NCI-H1417 (cell line): ENCODE measurements around the gene HSD3B1.
"Not testable (repeated sequence)": the region's sequence is repeated elsewhere in the genome, so short reads cannot be mapped to it uniquely, and the experiment has no call there.

Source experiments
- DNase-seq, 3 experiments: peaks; one replicate each; lab custom pipeline; 2025; lab: John Stamatoyannopoulos, UW

Gene HSD3B1

GRCh38 chr1:119490925-119491324, 16.1 kb upstream of the HSD3B1 start:
- no peak for DNase-seq

GRCh38 chr1:119492763-119493162, 14.2 kb upstream of the HSD3B1 start:
- no peak for DNase-seq

- DNase-seq = no peak
These were observed 2.2 kb upstream of the HSD3B1 start for GRCh38 chr1:119504831-119505230.

- DNase-seq = no peak
These were observed 3.0 kb downstream of the HSD3B1 start for GRCh38 chr1:119510046-119510445.

GRCh38 chr1:119515221-119515620, 8.2 kb downstream of the HSD3B1 start:
- DNase-seq = no peak

- no peak for DNase-seq
These were observed 9.2 kb downstream of the HSD3B1 start for GRCh38 chr1:119516247-119516646.

- no peak for DNase-seq
These were observed 9.7 kb downstream of the HSD3B1 start for GRCh38 chr1:119516680-119517079.

- DNase-seq = not testable (repeated sequence)
These were observed 10.7 kb downstream of the HSD3B1 start for GRCh38 chr1:119517667-119518066.

- DNase-seq = no peak
These were observed 24.8 kb downstream of the HSD3B1 start for GRCh38 chr1:119531606-119532323.

GRCh38 chr1:119532324-119532910, 25.4 kb downstream of the HSD3B1 start:
- no peak for DNase-seq

GRCh38 chr1:119535381-119535780, 28.4 kb downstream of the HSD3B1 start:
- DNase-seq = no peak

GRCh38 chr1:119537966-119538365, 31.0 kb downstream of the HSD3B1 start:
- DNase-seq = no peak

- DNase-seq = no peak
These were observed 32.6 kb downstream of the HSD3B1 start for GRCh38 chr1:119539636-119540035.

GRCh38 chr1:119541389-119541788, 34.4 kb downstream of the HSD3B1 start:
- no peak for DNase-seq

- no peak for DNase-seq
These were observed 35.5 kb downstream of the HSD3B1 start for GRCh38 chr1:119542492-119542946.

GRCh38 chr1:119544165-119544762, 37.3 kb downstream of the HSD3B1 start:
- peak in 2 of 3 experiments; percentile 8 to 32 for DNase-seq

- DNase-seq = no peak
These were observed 39.6 kb downstream of the HSD3B1 start for GRCh38 chr1:119546641-119547040.

- DNase-seq = no peak
These were observed 40.3 kb downstream of the HSD3B1 start for GRCh38 chr1:119547306-119547705.

GRCh38 chr1:119547805-119548204, 40.8 kb downstream of the HSD3B1 start:
- no peak for DNase-seq

- peak; percentile 59 to 88 (median 62) for DNase-seq
These were observed 42.7 kb downstream of the HSD3B1 start for GRCh38 chr1:119549719-119550132.

GRCh38 chr1:119550381-119550780, 43.4 kb downstream of the HSD3B1 start:
- no peak for DNase-seq

GRCh38 chr1:119551218-119551617, 44.2 kb downstream of the HSD3B1 start:
- no peak for DNase-seq

- DNase-seq = not testable (repeated sequence)
These were observed 45.6 kb downstream of the HSD3B1 start for GRCh38 chr1:119552656-119553055.
